K562 (cell line): ENCODE results near the gene CCDC34. TPM values are rescaled to one million over a fixed set of nuclear protein-coding genes. Genes with fewer than 3 reads are reported as not detected.

ENCODE experiments used
- ATAC-seq: fragments of 200-7000 bp; cut with Tn5 transposase; 3 replicates; pipeline ENCODE4 v1.9.1; 2020; ENCODE audit warnings: moderate library complexity
- BruUV-seq: library from RNA; stranded (reverse); fragments of 400-500 nt; replicated peaks from 2 replicates; lab custom pipeline; 2021; lab: Mats Ljungman, UMichigan
- CTCF ChIA-PET: fragments of 300-600 bp; formaldehyde crosslinking; extraction: SDS; loops from one replicate; lab custom pipeline; 2021; ENCODE audit warnings: low intra/inter-chr PET ratio; lab: Yijun Ruan, JAX
- POLR2A ChIA-PET: fragments of 300-600, 350-650 bp; sonication (Branson Sonifier 250); formaldehyde crosslinking; extraction: SDS; loops from one replicate; lab custom pipeline; 2021; ENCODE audit warnings: antibody characterized with exemption, inconsistent platforms; lab: Yijun Ruan, JAX
- DNase-seq, 4 experiments: peaks; one replicate each; pipeline versions ENCODE4 v3.0.0 to v3.0.0-alpha.2; 2011 to 2018; ENCODE audit warnings: low spot score in 3 of 4, mixed read lengths in 3 of 4; ENCODE audit errors: extremely low read depth in 1 of 4
- FAIRE-seq: peaks from 2 replicates; lab custom pipeline; 2011; peaks lifted over from hg19 to GRCh38; lab: Jason Lieb, UNC
- H2AFZ ChIP-seq: 2 replicates; pipeline ENCODE4 v1.6.0; 2011; ENCODE audit warnings: low read depth, low read length, control low read depth, inconsistent platforms
- H3K27ac ChIP-seq: fragments of 200-600 bp; 3 replicates; pipeline ENCODE4 v1.8.0; 2011; ENCODE audit warnings: low read depth, mild to moderate bottlenecking, control low read depth, inconsistent platforms, low read length, moderate library complexity, mixed read lengths; ENCODE audit errors: extremely low read depth
- H3K27me3 ChIP-seq, 2 experiments: fragments of 300-600 bp in 1 of 2; 2 replicates in 1 of 2; 3 replicates in 1 of 2; pipeline versions ENCODE4 v1.6.0 to v1.8.0; 2011; ENCODE audit warnings: inconsistent platforms in 2 of 2, low read length in 2 of 2, mild to moderate bottlenecking in 1 of 2, mixed read lengths in 1 of 2, moderate library complexity in 1 of 2; ENCODE audit not compliant: control insufficient read depth in 2 of 2, insufficient read depth in 2 of 2
- H3K36me3 ChIP-seq: fragments of 300-600 bp; 3 replicates; pipeline ENCODE4 v1.8.0; 2011; ENCODE audit warnings: mild to moderate bottlenecking, low read length, inconsistent platforms; ENCODE audit not compliant: control insufficient read depth, insufficient read depth
- H3K4me1 ChIP-seq, 2 experiments: fragments of 200-600 bp in 1 of 2; replicated peaks in 1 of 2; 2 replicates in 1 of 2; 3 replicates in 1 of 2; pipeline versions ENCODE4 v1.5.1 to v1.8.0; 2011; ENCODE audit warnings: inconsistent platforms in 2 of 2, low read length in 2 of 2, mild to moderate bottlenecking in 1 of 2, mixed read lengths in 1 of 2, moderate library complexity in 1 of 2; ENCODE audit not compliant: control insufficient read depth in 2 of 2, insufficient read depth in 2 of 2
- H3K4me2 ChIP-seq: 2 replicates; pipeline ENCODE4 v1.6.1; 2011; ENCODE audit warnings: low read length, control low read depth, inconsistent platforms, mixed read lengths; ENCODE audit not compliant: insufficient read depth
- H3K4me3 ChIP-seq: fragments of 200-600 bp; sonication (generic), shearing (Covaris generic); 2 replicates; pipeline ENCODE4 v1.5.1; 2016; ENCODE audit warnings: control low read depth, inconsistent platforms
- H3K79me2 ChIP-seq: fragments of 200-600 bp; 3 replicates; pipeline ENCODE4 v1.8.0; 2011; ENCODE audit warnings: low read length, inconsistent platforms; ENCODE audit not compliant: control insufficient read depth, insufficient read depth
- H3K9ac ChIP-seq, 2 experiments: 2 replicates each; pipeline versions ENCODE4 v1.6.0 to v1.6.1; 2011; ENCODE audit warnings: low read depth in 2 of 2, low read length in 2 of 2, control low read depth in 1 of 2, inconsistent platforms in 1 of 2, mild to moderate bottlenecking in 1 of 2, mixed read lengths in 1 of 2; ENCODE audit not compliant: insufficient read depth in 1 of 2
- H3K9me1 ChIP-seq: one replicate; pipeline ENCODE4 v1.6.0; 2011; ENCODE audit warnings: inconsistent platforms, mild to moderate bottlenecking, low read length, moderate library complexity; ENCODE audit not compliant: control insufficient read depth, insufficient read depth
- H3K9me3 ChIP-seq: replicated peaks from 2 replicates; pipeline ENCODE4 v1.5.1; 2011; ENCODE audit warnings: low read depth, low read length, inconsistent platforms; ENCODE audit not compliant: control insufficient read depth, insufficient read depth
- H4K20me1 ChIP-seq: replicated peaks from 2 replicates; pipeline ENCODE4 v1.6.1; 2011; ENCODE audit warnings: low read length, inconsistent platforms, mixed read lengths; ENCODE audit not compliant: control insufficient read depth, insufficient read depth
- BCLAF1 ChIP-seq, 2 experiments: fragments of 450-650 bp in 1 of 2; IDR thresholded peaks; 2 replicates each; pipeline ENCODE4 v1.6.1; 2011 to 2017; ENCODE audit warnings: low read depth in 2 of 2, antibody characterized with exemption in 1 of 2, borderline replicate concordance in 1 of 2, low read length in 1 of 2, mild to moderate bottlenecking in 1 of 2, mixed read lengths in 1 of 2; ENCODE audit not compliant: control insufficient read depth in 1 of 2
- FUS ChIP-seq: fragments of 200-400 bp; formaldehyde crosslinking; optimal IDR thresholded peaks from 2 replicates; pipeline ENCODE3; 2017; ENCODE audit warnings: low read depth, low read length
- HIVEP1 ChIP-seq: fragments of 250-450 bp; sonication (Bioruptor Pico); IDR thresholded peaks from 2 replicates; pipeline ENCODE4 v1.4.0; 2020; ENCODE audit warnings: mild to moderate bottlenecking
- NR1H2 ChIP-seq: sonication (generic); formaldehyde crosslinking; IDR thresholded peaks from 2 replicates; pipeline ENCODE4 v1.4.0; 2020; ENCODE audit warnings: mild to moderate bottlenecking, missing genetic modification reagents
- RBFOX2 ChIP-seq: fragments of 200-400 bp; formaldehyde crosslinking; IDR thresholded peaks from 2 replicates; pipeline ENCODE4 v1.6.1; 2017; ENCODE audit warnings: low read depth, mild to moderate bottlenecking, low read length, moderate library complexity
- RBM15 ChIP-seq: fragments of 200-400 bp; formaldehyde crosslinking; IDR thresholded peaks from 2 replicates; pipeline ENCODE4 v1.6.1; 2018; ENCODE audit warnings: mild to moderate bottlenecking, low read length, moderate library complexity; ENCODE audit not compliant: insufficient read depth
- RNF219 ChIP-seq: fragments of 250-450 bp; sonication (Bioruptor Pico); IDR thresholded peaks from 2 replicates; pipeline ENCODE4 v1.5.0; 2022; ENCODE audit warnings: mild to moderate bottlenecking
- ZMIZ1 ChIP-seq, 2 experiments: fragments of 150-350 bp in 1 of 2; IDR thresholded peaks; 2 replicates each; pipeline ENCODE4 v1.6.1; 2012 to 2016; ENCODE audit warnings: low read depth in 2 of 2, low read length in 2 of 2, mild to moderate bottlenecking in 1 of 2, moderate library complexity in 1 of 2
- ZNF140 ChIP-seq: fragments of 250-450 bp; sonication (Bioruptor Pico); IDR thresholded peaks from 2 replicates; pipeline ENCODE4 v1.8.0; 2021; ENCODE audit warnings: moderate library complexity, mild to moderate bottlenecking, inconsistent platforms
- ZNF274 ChIP-seq: IDR thresholded peaks from 2 replicates; pipeline ENCODE4 v1.6.1; 2011; ENCODE audit warnings: low read depth, mild to moderate bottlenecking, low read length, moderate library complexity, borderline replicate concordance
- ZNF41 ChIP-seq: fragments of 250-450 bp; sonication (Bioruptor Pico); conservative IDR thresholded peaks from 2 replicates; pipeline ENCODE4 v1.4.0; 2020; ENCODE audit warnings: mild to moderate bottlenecking
- ZNF445 ChIP-seq: fragments of 250-450 bp; sonication (Bioruptor Pico); IDR thresholded peaks from 2 replicates; pipeline ENCODE4 v1.4.0; 2020; ENCODE audit warnings: low read depth, mild to moderate bottlenecking, moderate library complexity
- WGBS: fragments of 100-300 bp; shearing (Covaris generic); methylation state at CpG from one replicate; pipeline ENCODE4 v1.1.6; 2016; ENCODE audit warnings: low coverage, mixed read lengths; ENCODE audit not compliant: insufficient coverage; ENCODE audit errors: missing lambda C conversion rate; 5-methylcytosine and 5-hydroxymethylcytosine counted together
- in situ Hi-C: fragments of 300-500 bp; cut with MboI; formaldehyde crosslinking; loops from 4 replicates; pipeline ENCODE4 v1.15.0; 2018; ENCODE audit warnings: inconsistent platforms, mixed read lengths
- intact Hi-C: fragments of 100-400 bp; cut with micrococcal nuclease; formaldehyde crosslinking; loops from 2 replicates; pipeline ENCODE4 v1.14.2; 2022
- polyA plus RNA-seq, 8 experiments: library from polyadenylated mRNA; depleted of rRNA in 4 of 8; stranded (reverse) in 5 of 8; unstranded in 3 of 8; fragments of >200 nt; fragmentation: Nextera tagmentation in 2 of 8; fragmentation: Illumina TruSeq in 1 of 8; extraction: Ambion mirVana in 2 of 8; extraction: Trizol in 1 of 8; gene quantifications; 2 replicates each; pipeline versions ENCODE4 v1.2.1 to v1.2.3, GENCODE V29; 2011 to 2014; ENCODE audit warnings: inconsistent platforms in 1 of 8, missing spikeins in 1 of 8
- total RNA-seq, 7 experiments: library from RNA; depleted of rRNA in 6 of 7; stranded (reverse); fragments of >200 nt in 6 of 7; fragmentation: Illumina TruSeq in 2 of 7; extraction: Trizol in 2 of 7; gene quantifications; 2 replicates each; pipeline versions ENCODE4 v1.2.1 to v1.2.3, GENCODE V29; 2011 to 2021; ENCODE audit warnings: low replicate concordance in 1 of 7

Gene CCDC34
- total and polyA plus RNA-seq, 9 of the 15 experiments (the other 6 are each of a cell fraction or from before 2014, with no cell fraction given): 6.2 to 42.0 (median 15.7) TPM

- in situ Hi-C loops: no loop called here
- no peaks in the 10 kb centered on the region for H4K20me1 ChIP-seq
- no peak for DNase-seq
- no peak overlapping the region for H3K27ac ChIP-seq
- no peak for ATAC-seq
- peaks cover 10% of the 10 kb centered on the region; the same call in 1 of the 2 replicates for H3K9me3 ChIP-seq
- no peaks in the 10 kb centered on the region for H3K36me3 ChIP-seq
- CTCF ChIA-PET: no interaction called here
- H3K4me2 ChIP-seq: no peak overlapping the region
- intact Hi-C loops: loop anchor here (5.0 to 10.0 kb wide), 3 partner anchors 178 to 1010 kb away; partner anchors contain the start of gene LGR4
- H3K4me3 ChIP-seq: no peak overlapping the region
- WGBS: 3% methylated on average over 4 of the region's 4 CpGs
- H3K9ac ChIP-seq: no peak overlapping the region
- no peaks in the 10 kb centered on the region for H3K79me2 ChIP-seq
- H3K4me1 ChIP-seq: no peaks in the 10 kb centered on the region
- H3K9me1 ChIP-seq: no peaks in the 10 kb centered on the region
- POLR2A ChIA-PET: interaction anchor here (0.9 kb wide), 1 partner anchor 21 kb away, joined by 3 read pairs; no protein-coding TSS in a partner anchor
- no TSS peak for BruUV-seq
- H2AFZ ChIP-seq: no peak overlapping the region
- FAIRE-seq: no peak
- no peaks in the 10 kb centered on the region for H3K27me3 ChIP-seq
- TF ChIP-seq ZNF445 (CRISPR knock-in tag) (no peak), ZNF41 (CRISPR knock-in tag) (no peak), RBM15 (no peak), HIVEP1 (CRISPR knock-in tag) (no peak), NR1H2 (CRISPR knock-in tag) (no peak), ZNF274 (no peak), ZMIZ1 (IDR thresholded peaks at IDR 0.05; ENCODE audit: low read depth in 2 of 2, low read length in 2 of 2) (no peak), BCLAF1 (IDR thresholded peaks at IDR 0.05; ENCODE audit: borderline replicate concordance in 1 of 2, control insufficient read depth in 1 of 2, low read depth in 2 of 2, low read length in 1 of 2) (no peak), ZNF140 (CRISPR knock-in tag) (no peak), FUS (no peak), RNF219 (CRISPR knock-in tag) (no peak), RBFOX2 (no peak)
Observed at GRCh38 chr11:27294654-27295053, 68.4 kb downstream of the CCDC34 start.
